GM12878 (cell line): ENCODE measurements around the gene SP110. TPM values are rescaled to one million over a fixed set of nuclear protein-coding genes. Genes with fewer than 3 reads are reported as not detected.

ENCODE experiments used
- EGR1 ChIP-seq, 2 experiments: IDR thresholded peaks; 1 replicate in 1 of 2; 2 replicates in 1 of 2; pipeline ENCODE4 v1.6.1; 2011 to 2012; ENCODE audit warnings: low read depth in 2 of 2, low read length in 2 of 2, borderline replicate concordance in 1 of 2, mild to moderate bottlenecking in 1 of 2, moderate library complexity in 1 of 2
- ETV6 ChIP-seq, 2 experiments: fragments of 450-650 bp in 1 of 2; IDR thresholded peaks in 1 of 2; conservative IDR thresholded peaks in 1 of 2; 2 replicates each; pipeline ENCODE4 v1.6.1; 2014; ENCODE audit warnings: antibody characterized with exemption in 1 of 2, borderline replicate concordance in 1 of 2, low read depth in 1 of 2, mild to moderate bottlenecking in 1 of 2, moderate library complexity in 1 of 2
- IKZF2 ChIP-seq, 2 experiments: fragments of 450-650 bp; IDR thresholded peaks; 2 replicates each; pipeline ENCODE4 v1.6.1; 2017; ENCODE audit warnings: mild to moderate bottlenecking in 2 of 2, moderate library complexity in 2 of 2
- JUNB ChIP-seq: IDR thresholded peaks from 2 replicates; pipeline ENCODE4 v1.6.1; 2016; ENCODE audit warnings: antibody characterized with exemption, mild to moderate bottlenecking
- RELB ChIP-seq: fragments of 450-650 bp; IDR thresholded peaks from 2 replicates; pipeline ENCODE4 v1.6.1; 2017; ENCODE audit warnings: low read depth, mild to moderate bottlenecking, moderate library complexity
- SMAD5 ChIP-seq: IDR thresholded peaks from 2 replicates; pipeline ENCODE4 v1.6.1; 2016; ENCODE audit warnings: antibody characterized with exemption, low read depth
- polyA plus RNA-seq, 11 experiments: library from polyadenylated mRNA; depleted of rRNA in 4 of 11; unstranded in 6 of 11; stranded (reverse) in 5 of 11; fragments of >200 nt; fragmentation: Nextera tagmentation in 4 of 11; fragmentation: Illumina TruSeq in 1 of 11; extraction: Ambion mirVana in 4 of 11; extraction: Trizol in 1 of 11; gene quantifications; 1 replicate in 1 of 11; 2 replicates in 10 of 11; pipeline versions ENCODE4 v1.2.1 to v1.2.3, GENCODE V29; 2011 to 2016; ENCODE audit warnings: inconsistent platforms in 2 of 11, missing spikeins in 2 of 11, low read depth in 1 of 11
- total RNA-seq, 4 experiments: library from RNA; depleted of rRNA in 3 of 4; stranded (reverse); fragments of >200 nt in 3 of 4; fragmentation: Illumina TruSeq in 1 of 4; extraction: Trizol in 1 of 4; gene quantifications; 2 replicates each; pipeline versions ENCODE4 v1.2.1 to v1.2.3, GENCODE V29; 2013 to 2021
- TF ChIP-seq, protein P1 (sequence below): fragments of 450-650 bp; formaldehyde crosslinking; IDR thresholded peaks from 2 replicates; pipeline ENCODE4 v1.4.0; 2020; ENCODE audit warnings: mild to moderate bottlenecking, moderate library complexity

The SP110 gene
- total and polyA plus RNA-seq, 10 of the 15 experiments (the other 5 are each of a cell fraction or from before 2014, with no cell fraction given), result 81.2 to 149 (median 100) TPM

GRCh38 chr2:230268606-230269243, 48.9 kb upstream of the SP110 start (continued):
- TF ChIP-seq, protein P1, sequence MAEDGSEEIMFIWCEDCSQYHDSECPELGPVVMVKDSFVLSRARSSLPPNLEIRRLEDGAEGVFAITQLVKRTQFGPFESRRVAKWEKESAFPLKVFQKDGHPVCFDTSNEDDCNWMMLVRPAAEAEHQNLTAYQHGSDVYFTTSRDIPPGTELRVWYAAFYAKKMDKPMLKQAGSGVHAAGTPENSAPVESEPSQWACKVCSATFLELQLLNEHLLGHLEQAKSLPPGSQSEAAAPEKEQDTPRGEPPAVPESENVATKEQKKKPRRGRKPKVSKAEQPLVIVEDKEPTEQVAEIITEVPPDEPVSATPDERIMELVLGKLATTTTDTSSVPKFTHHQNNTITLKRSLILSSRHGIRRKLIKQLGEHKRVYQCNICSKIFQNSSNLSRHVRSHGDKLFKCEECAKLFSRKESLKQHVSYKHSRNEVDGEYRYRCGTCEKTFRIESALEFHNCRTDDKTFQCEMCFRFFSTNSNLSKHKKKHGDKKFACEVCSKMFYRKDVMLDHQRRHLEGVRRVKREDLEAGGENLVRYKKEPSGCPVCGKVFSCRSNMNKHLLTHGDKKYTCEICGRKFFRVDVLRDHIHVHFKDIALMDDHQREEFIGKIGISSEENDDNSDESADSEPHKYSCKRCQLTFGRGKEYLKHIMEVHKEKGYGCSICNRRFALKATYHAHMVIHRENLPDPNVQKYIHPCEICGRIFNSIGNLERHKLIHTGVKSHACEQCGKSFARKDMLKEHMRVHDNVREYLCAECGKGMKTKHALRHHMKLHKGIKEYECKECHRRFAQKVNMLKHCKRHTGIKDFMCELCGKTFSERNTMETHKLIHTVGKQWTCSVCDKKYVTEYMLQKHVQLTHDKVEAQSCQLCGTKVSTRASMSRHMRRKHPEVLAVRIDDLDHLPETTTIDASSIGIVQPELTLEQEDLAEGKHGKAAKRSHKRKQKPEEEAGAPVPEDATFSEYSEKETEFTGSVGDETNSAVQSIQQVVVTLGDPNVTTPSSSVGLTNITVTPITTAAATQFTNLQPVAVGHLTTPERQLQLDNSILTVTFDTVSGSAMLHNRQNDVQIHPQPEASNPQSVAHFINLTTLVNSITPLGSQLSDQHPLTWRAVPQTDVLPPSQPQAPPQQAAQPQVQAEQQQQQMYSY (CRISPR knock-in tag), result no peak
- TF ChIP-seq SMAD5 (no peak), RELB (0 out of 2 replicates have a peak, but pooled peaks have one; percentile 18), IKZF2 (IDR thresholded peaks at IDR 0.05) (0 out of 4 replicates have a peak, but pooled peaks have one; percentile 21 to 27), ETV6 (conservative IDR thresholded peaks at IDR 0.05 in 1 of 2, IDR thresholded peaks at IDR 0.05 in 1 of 2; ENCODE audit: borderline replicate concordance in 1 of 2, low read depth in 1 of 2) (peak in 1 of 2 experiments; percentile 47; a peak in 2 of 4 replicates), JUNB (peak; percentile 39; the same call in 1 of the 2 replicates), EGR1 (IDR thresholded peaks at IDR 0.05; ENCODE audit: borderline replicate concordance in 1 of 2, low read depth in 2 of 2, low read length in 2 of 2) (no peak)
- TF ChIP-seq, all 136 proteins: peak for 5
